ENCODE results near the gene GASK1B.

GASK1B gene

GRCh38 chr4:158134222-158134621, 38.6 kb downstream of the GASK1B start:
- no peak overlapping the region for H3K9ac ChIP-seq (ENCODE audit: low read depth, low read length)
- H3K27me3 ChIP-seq (ENCODE audit: control insufficient read depth, insufficient read depth, low read length), result no peaks in the 10 kb centered on the region
- H3K36me3 ChIP-seq (ENCODE audit: control insufficient read depth, insufficient read depth, low read length), result no peaks in the 10 kb centered on the region
- H3K4me3 ChIP-seq (ENCODE audit: low read depth, low read length), result no peak overlapping the region
- no peaks in the 10 kb centered on the region for H3K9me3 ChIP-seq (ENCODE audit: control insufficient read depth, insufficient read depth, low read length)
- no peak overlapping the region for H3K27ac ChIP-seq (ENCODE audit: low read depth, low read length)
- H3K4me1 ChIP-seq (ENCODE audit: control insufficient read depth, insufficient read depth, low read length), result no peaks in the 10 kb centered on the region

- Histone ChIP-seq H3K27ac (ENCODE audit: low read depth, low read length) (no peak overlapping the region), H3K4me3 (ENCODE audit: low read depth, low read length) (no peak overlapping the region), H3K9ac (ENCODE audit: low read depth, low read length) (no peak overlapping the region), H3K9me3 (ENCODE audit: control insufficient read depth, insufficient read depth, low read length) (no peaks in the 10 kb centered on the region), H3K36me3 (ENCODE audit: control insufficient read depth, insufficient read depth, low read length) (no peaks in the 10 kb centered on the region), H3K4me1 (ENCODE audit: control insufficient read depth, insufficient read depth, low read length) (no peaks in the 10 kb centered on the region), H3K27me3 (ENCODE audit: control insufficient read depth, insufficient read depth, low read length) (no peaks in the 10 kb centered on the region)
These were observed 39.3 kb downstream of the GASK1B start for GRCh38 chr4:158133551-158133950.

GRCh38 chr4:158131027-158131426, 41.8 kb downstream of the GASK1B start:
- Histone ChIP-seq H3K9me3 (ENCODE audit: control insufficient read depth, insufficient read depth, low read length) (no peaks in the 10 kb centered on the region), H3K4me3 (ENCODE audit: low read depth, low read length) (no peak overlapping the region), H3K9ac (ENCODE audit: low read depth, low read length) (no peak overlapping the region), H3K36me3 (ENCODE audit: control insufficient read depth, insufficient read depth, low read length) (no peaks in the 10 kb centered on the region), H3K27me3 (ENCODE audit: control insufficient read depth, insufficient read depth, low read length) (no peaks in the 10 kb centered on the region), H3K27ac (ENCODE audit: low read depth, low read length) (no peak overlapping the region), H3K4me1 (ENCODE audit: control insufficient read depth, insufficient read depth, low read length) (no peaks in the 10 kb centered on the region)

- Histone ChIP-seq H3K9ac (ENCODE audit: low read depth, low read length) (no peak overlapping the region), H3K9me3 (ENCODE audit: control insufficient read depth, insufficient read depth, low read length) (no peaks in the 10 kb centered on the region), H3K36me3 (ENCODE audit: control insufficient read depth, insufficient read depth, low read length) (no peaks in the 10 kb centered on the region), H3K27me3 (ENCODE audit: control insufficient read depth, insufficient read depth, low read length) (no peaks in the 10 kb centered on the region), H3K4me3 (ENCODE audit: low read depth, low read length) (no peak overlapping the region), H3K27ac (ENCODE audit: low read depth, low read length) (no peak overlapping the region), H3K4me1 (ENCODE audit: control insufficient read depth, insufficient read depth, low read length) (peaks cover 5% of the 10 kb centered on the region)
These were observed 42.6 kb downstream of the GASK1B start for GRCh38 chr4:158130204-158130603.

GRCh38 chr4:158129694-158130093, 43.1 kb downstream of the GASK1B start:
- Histone ChIP-seq H3K27ac (ENCODE audit: low read depth, low read length) (no peak overlapping the region), H3K9me3 (ENCODE audit: control insufficient read depth, insufficient read depth, low read length) (no peaks in the 10 kb centered on the region), H3K27me3 (ENCODE audit: control insufficient read depth, insufficient read depth, low read length) (no peaks in the 10 kb centered on the region), H3K36me3 (ENCODE audit: control insufficient read depth, insufficient read depth, low read length) (no peaks in the 10 kb centered on the region), H3K9ac (ENCODE audit: low read depth, low read length) (no peak overlapping the region), H3K4me1 (ENCODE audit: control insufficient read depth, insufficient read depth, low read length) (peaks cover 8% of the 10 kb centered on the region), H3K4me3 (ENCODE audit: low read depth, low read length) (no peak overlapping the region)

GRCh38 chr4:158128540-158128939, 44.3 kb downstream of the GASK1B start:
- Histone ChIP-seq H3K9ac (ENCODE audit: low read depth, low read length) (no peak overlapping the region), H3K27me3 (ENCODE audit: control insufficient read depth, insufficient read depth, low read length) (no peaks in the 10 kb centered on the region), H3K9me3 (ENCODE audit: control insufficient read depth, insufficient read depth, low read length) (no peaks in the 10 kb centered on the region), H3K36me3 (ENCODE audit: control insufficient read depth, insufficient read depth, low read length) (no peaks in the 10 kb centered on the region), H3K4me3 (ENCODE audit: low read depth, low read length) (no peak overlapping the region), H3K27ac (ENCODE audit: low read depth, low read length) (no peak overlapping the region), H3K4me1 (ENCODE audit: control insufficient read depth, insufficient read depth, low read length) (peaks cover 8% of the 10 kb centered on the region)

- Histone ChIP-seq H3K27ac (ENCODE audit: low read depth, low read length) (no peak overlapping the region), H3K4me3 (ENCODE audit: low read depth, low read length) (no peak overlapping the region), H3K36me3 (ENCODE audit: control insufficient read depth, insufficient read depth, low read length) (no peaks in the 10 kb centered on the region), H3K9me3 (ENCODE audit: control insufficient read depth, insufficient read depth, low read length) (no peaks in the 10 kb centered on the region), H3K4me1 (ENCODE audit: control insufficient read depth, insufficient read depth, low read length) (peaks cover 8% of the 10 kb centered on the region), H3K27me3 (ENCODE audit: control insufficient read depth, insufficient read depth, low read length) (no peaks in the 10 kb centered on the region), H3K9ac (ENCODE audit: low read depth, low read length) (no peak overlapping the region)
These were observed 47.5 kb downstream of the GASK1B start for GRCh38 chr4:158125310-158125709.

Measured in HUES48 (cell line).